ENCODE measurements around the gene CA10.
A peak's percentile ranks its signal among the peaks of the same experiment; 100 is the strongest.

Gene CA10

DNA sequence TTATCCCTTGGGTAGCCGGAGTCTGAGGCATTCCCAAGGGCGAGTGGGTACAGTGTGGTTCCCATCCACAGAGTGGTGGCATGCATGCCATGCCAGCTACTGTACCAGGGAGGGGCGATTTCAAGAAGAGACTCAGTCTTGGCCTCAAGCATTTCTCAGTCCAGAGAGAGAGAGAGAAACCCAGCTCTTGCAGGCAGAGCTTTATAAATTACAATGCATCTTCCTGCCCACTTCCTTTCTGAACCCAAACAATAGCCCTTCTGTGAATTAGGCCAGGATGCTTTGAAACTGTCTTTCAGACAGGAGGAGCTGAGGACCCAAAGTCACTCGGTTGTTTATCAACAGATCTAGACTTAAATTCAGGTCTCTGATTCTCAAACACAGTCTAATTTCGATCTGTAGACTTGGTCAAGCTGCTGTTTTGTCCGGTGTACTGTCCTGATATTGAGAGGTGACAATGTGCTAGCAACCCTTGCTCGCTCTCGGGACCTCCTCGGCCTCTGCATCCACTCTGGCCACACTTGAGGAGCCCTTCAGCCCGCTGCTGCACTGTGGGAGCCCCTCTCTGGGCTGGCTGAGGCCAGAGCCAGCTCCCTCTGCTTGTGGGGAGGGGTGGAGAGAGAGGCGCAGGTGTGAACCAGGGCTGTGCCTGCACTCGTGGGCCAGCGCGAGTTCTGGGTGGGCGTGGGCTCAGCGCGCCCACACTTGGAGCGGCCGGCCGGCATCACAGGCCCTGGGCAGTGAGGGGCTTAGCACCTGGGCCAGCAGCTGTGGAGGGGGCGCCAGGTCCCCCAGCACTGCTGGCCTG, 490.2 kb downstream of the CA10 start:
- no peak for DNase-seq

DNA sequence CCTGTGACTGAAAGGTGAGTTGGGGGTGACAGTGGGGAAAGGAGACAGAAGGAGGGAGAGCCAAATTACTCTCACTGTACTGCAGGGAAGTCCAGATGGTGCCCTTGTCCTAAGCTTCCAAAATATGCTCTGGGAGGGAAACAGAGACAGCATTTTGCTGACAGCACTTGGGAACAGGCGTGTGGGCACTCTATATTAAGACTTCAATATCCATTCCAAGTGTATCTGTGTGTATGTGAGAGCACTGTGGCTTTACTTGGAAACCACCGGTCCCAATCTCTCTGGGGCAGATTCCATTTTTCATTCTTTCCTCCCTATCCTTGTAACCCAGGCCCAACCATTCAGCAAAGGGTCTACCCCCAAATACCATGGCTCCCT, 490.8 kb downstream of the CA10 start:
- DNase-seq = no peak

DNA sequence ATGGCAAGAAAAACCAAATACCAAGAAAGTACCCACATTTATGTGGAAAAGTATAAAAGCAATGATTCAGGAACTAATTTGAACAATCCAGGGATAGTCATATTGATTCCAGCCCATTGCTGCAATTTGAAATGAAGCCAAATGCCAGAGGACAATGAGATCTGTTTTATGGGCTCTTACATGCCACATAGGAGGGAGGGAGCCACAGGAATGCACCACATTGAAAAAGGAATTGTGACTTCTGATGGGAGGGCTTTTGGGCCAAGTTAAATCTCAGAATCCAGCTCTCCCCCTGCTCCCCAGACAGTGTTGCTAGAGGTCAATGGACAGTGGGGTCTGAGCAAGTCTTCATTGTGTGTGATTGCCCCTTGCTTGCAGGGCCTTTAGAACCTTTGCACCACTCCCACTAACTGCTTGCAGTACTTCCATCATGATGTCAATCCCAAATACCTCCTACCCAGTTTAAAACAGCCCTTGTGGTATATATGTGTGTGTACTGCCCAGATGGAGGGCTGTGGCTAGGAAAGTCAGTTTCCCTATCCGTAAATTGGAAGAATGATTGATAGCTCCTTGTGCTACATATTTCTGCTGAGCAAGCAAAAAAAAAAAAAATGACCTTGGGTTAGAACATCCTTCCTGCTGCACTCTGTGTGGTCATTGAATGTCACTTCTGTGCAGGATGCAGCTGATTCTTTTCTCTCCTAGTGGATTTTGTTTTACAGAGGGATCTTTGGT, 491.4 kb downstream of the CA10 start:
- no peak for DNase-seq

DNA sequence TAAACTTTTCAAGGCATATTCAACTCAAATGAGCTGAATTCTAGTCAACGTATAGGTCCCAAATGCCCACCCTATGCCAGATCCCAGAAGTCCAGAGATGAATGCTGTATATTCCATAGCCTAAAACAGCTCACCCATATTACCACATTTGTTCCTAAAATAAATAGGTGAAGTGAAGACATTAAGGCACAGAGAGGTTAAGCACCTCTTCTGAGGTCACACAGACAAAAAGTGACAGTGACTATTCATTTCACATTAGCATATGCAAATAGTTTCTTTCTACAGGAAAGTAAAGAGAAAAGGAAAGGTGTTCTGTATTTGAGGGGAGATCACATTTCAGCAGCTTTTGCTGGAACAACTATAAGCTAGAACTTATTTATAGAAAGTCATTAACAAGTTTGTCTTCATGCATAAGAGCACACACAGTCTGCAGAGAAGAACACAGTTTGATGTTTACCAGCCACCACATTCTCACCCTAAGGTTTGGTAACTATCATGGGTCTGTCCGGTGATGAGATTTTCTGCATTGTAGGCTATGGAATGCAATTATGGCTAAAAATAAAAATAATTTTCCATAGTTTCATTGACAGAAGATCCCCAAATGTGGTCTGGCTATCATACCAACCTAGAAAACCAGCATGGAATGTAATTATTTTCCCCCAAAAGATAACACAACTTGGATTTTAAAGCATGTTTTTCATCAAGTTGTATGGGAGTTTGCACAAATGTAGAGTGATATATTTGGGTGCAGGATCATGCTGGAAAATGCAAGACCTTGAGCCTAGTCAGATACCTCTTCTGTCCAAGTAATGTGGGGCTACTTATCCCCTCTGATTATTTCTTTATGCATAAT, 496.1 kb downstream of the CA10 start:
- DNase-seq = no peak

DNA sequence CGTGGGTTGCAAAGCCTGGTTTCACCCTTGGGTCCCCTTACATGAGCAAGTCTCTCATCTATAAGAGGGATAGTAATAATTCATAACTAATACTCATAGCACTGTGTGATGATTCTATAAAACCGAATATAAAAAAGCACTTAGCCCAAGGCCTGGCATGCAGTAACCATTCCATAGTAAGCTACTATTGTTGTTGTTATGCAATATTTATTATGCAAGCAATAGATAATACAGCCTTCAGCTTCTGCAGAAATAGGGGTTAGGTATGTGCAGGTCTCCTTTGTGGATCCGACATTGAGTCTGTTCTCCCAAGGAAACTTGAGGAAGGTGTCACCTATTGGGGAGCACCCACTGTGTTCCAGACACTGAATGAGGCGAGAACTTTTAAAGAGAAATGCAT, 497.1 kb downstream of the CA10 start:
- DNase-seq = no peak

DNA sequence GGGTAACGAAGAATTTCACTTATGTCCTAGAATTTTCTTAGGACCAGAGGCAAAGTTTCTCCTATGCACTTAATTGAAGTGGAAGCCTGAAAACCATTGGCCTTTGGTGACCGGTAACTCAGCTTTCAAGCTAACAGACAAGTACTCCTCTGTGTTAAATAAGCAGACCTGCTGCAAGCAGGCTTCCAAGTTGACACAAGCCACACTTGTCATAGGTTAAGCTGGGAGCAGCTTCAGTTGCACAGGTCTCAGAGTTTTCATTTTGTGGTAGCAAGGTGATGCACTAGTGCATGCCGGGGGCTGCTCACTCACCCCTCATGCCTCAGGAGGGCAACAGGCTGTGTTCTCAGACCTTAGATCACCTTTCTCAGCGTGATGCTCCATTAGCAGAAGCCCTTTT, 498.2 kb downstream of the CA10 start:
- no peak for DNase-seq

DNA sequence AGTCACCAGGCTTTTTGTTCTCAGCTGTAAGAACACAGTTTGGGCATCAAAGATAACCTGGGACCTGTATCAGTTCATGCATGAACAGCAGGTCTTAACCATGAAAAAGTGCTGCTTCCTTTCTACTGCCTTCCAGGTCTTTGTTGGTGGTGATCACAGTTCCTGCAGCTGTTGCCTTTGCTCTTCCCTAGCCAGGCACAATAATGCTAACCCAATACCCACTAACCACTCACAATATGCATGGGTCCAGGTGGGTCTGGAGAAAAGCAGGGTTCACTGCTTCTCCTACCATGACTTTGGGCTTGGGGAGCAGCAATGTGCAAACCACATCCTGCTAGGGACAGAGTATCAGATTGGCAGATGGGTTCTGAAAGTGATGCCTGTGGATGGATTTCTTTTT, 501.3 kb downstream of the CA10 start:
- DNase-seq = no peak

DNA sequence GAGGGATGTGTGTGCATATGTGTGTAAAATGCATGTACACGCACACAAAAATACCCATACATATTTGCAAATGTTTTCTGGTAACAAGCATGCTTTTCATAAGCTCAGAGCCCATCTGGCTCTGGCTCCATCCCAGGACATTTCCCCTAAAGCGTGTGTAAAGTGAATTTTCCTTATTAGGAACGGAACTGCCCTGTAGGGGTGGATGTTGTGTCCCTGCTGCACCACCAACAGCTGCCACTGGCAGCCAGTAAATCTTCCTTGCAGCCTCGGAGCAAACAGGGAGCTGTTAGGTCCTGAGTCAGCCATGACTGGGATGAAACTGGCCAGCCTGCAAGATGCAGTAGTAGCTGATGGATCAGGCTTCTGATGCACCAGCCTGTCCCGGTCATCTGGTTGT, 504.6 kb downstream of the CA10 start:
- no peak for DNase-seq

DNA sequence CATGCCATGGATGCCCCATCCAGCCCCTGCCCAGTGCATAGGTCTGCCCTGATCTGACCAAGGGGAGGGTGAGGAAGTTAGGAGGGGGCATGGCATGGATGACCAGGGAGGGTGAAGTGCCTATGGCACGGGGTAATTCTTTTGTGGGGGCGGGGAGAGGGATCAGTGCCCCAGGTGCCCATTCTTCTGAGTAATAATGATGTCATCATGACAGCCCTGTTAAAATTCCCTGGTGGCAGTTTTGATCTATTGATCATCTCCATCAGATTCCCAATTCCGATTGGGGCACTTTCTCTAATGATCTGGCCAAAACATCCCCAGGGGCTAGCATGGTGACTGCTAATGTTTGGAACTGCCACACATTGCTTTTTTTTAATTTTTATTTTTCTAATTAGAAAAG, 506.0 kb downstream of the CA10 start:
- no peak for DNase-seq

DNA sequence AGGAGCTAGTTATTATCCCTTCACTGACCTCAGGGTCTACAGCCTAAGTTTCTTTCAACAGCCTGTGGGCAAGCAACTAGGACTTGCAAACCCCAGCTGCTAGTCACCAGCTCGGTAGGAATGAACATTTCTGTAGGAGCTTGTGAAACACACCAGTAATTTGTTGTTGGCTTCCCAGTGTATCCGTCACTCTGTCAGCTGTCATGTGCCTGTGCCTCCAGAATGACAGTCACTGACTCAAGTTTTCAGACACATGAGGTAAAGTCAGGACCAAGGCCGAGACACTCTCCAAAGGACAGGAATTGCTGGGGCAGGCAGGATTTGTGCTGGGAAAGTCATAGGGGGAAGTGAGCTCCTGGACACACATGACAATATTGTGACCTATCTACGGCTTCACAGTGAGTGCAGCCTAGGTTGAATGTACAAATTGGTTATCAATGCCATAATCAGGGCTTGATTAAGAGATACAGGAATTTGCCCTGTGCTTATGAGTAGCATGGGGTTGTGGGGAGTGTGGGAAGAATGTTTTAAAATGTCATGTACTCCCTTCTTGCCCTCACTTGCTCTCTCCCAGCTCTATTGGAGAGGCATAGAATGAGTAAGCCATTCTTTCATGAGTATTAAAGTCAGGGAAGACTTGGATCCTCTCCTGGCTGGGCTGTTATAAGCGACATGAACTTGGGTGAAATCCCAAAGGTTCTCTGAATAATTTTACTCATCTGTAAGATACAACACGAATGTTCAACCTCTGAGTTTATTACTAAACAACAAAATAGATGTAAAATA, 506.8 kb downstream of the CA10 start:
- no peak for DNase-seq

DNA sequence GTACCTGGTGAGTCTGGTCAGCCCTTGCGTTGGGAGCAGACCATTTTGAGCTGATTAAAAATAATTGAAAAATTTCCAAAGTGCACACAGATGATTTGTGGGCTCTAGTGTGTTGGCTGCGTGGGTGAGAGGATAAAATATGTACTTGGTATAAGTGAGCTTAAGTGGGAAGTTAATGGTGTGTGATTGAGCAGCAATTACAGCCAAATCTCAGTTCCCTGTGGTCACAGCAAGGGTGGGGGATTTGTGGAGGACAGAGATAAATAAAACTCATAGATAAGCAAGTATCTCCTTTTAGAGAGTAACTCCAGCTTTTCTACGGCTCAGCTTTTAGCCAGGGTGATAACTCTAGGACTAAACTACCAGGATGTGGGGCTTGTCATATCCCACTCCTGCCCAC, 507.7 kb downstream of the CA10 start:
- DNase-seq = no peak

DNA sequence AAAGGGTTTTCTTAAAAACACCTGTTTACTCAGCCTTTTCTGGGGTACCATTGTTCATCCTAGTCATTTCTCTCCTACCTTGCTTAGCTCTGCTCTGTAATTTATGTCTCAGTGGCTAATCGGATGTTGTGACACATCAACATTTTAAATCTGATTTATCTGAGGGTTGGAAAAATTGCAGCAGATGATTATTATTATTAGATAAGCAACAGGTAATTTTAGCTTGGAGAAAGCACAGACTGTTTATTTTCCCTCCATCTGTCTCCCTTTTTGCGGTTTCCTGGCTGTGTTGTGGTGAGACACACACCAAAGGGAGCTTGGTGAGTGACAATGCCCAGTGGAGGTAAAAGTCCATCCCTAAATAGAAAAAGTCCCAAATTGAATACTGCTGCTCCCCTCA, 508.3 kb downstream of the CA10 start:
- DNase-seq = no peak

DNA sequence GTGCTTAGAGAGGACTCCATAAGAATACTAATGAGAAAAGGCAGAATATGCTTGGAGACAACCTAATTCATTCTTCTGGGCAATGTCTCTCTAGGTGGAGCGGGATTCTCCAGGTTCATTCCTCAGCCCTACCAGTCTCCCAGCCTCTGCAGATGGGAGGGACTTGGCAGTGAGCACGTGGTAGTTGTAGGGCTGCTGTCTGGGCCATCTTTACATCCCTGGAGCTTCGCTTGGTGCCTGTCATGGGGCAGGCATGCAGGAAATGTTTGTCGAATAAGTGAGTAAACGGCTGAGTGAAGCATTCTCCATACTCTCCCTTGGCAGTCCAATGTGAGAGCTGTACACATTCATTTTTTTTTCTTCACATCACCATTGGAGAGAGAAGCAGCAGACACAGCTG, 510.7 kb downstream of the CA10 start:
- no peak for DNase-seq

DNA sequence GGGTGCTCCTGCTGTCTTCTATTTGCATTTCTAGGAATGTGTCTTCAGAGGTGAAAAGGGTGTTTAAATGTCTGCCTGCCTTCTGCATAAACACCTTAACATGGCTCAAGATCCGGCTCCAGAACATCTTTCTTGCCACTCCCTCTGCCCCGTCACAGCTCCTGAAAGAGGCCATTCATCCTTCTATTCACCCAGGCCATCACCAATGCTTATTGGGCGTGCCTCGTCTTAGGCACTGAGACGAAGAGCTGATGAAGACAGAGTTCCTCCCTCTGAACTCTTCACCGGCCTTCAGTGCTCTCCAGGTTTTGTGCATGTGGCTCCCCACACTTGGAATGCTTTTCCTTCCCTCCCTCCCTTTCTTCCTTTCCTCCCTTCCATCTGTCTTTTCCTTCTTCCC, 511.4 kb downstream of the CA10 start:
- DNase-seq = no peak

DNA sequence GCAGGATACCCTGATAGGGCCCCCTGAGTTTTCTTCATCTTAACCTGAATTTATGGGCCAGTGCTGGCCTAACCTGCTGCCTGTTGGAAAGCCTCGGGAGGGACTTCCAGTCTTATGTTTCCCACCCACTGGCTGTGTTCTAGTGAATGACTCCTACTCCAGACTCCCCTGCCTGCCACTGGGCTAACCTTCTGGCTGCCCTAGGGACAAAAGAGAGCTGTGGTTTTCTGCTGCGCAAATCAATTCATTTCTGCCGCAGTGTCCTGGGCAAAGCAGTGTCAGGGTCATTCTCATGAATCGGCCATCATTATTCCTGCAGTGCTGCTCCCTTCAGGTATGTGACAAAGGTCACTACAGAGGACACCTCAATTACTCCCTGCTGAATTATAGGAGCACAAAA, 512.0 kb downstream of the CA10 start:
- no peak for DNase-seq

DNA sequence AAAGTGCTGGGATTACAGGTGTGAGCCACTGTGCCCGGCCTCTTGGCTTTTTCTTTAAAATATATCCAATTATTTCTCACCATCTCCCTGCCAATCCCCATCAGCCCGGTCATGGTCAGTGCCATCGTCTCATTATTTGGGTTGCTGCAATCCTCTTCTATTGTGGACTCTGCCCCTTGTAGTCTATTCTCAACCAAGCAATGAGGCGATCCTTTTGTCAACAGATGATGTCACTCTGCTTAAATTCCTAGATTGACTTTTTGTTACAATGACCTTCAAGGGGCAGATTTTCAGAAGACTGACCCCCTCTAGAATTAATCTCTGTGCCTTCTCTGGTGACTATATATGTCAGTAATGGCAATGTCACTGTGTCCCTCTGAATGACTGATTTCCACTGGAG, 513.5 kb downstream of the CA10 start:
- DNase-seq = no peak

DNA sequence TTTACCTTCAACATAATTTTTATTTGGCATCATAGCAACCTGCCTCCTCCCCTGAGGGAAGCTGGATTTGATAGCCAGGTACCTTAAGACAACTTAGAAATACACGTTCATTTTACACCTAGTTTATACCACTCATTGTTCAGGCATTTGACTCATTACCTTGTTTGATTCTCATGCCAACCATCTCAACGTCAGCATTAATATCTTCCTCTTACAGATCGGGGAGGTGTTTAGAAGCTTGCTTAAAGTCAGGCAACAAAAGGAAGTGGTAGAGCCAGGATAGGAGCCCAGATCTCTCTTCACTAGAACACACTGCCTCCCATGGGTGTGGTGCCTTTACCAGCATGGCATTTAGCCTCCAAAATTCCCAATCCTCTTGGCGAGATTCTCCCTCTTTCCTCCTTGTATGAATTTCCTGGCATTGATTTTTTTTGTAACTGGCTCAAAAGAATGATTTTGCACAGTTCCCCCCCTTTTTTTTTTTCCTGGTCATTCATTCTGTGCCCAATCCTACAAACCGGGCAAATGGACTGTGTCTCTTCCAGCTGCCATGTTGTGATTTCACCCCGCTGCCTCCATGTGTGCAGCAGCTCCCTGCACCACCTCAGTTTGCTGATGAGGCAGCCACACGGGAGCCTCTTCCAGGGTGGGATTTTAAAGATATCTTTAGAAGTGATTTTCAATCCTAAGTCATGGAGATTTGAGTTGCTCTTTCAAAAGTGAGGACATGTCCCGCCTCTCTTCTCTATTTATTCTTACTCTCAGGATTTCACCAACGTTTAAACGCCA, 514.6 kb downstream of the CA10 start:
- DNase-seq = no peak

DNA sequence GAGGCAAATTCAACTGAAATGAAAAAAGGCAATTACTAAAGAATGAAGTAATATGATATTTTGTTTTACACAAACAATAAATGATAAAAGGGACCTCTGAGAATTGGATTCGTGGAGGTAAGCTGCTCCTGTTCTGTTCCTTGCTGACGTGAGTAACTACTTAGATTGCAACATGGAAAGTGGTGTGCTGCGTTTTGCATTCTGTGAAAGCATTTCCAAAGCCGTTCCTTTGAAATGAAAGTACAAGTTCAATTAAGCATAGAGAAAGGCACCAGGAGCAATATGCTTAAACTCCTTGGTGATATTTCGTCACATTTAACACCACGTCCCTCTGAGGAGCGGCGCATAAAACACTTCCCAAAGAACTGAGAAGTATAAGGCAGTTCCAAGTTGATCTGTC, 516.5 kb downstream of the CA10 start:
- no peak for DNase-seq

DNA sequence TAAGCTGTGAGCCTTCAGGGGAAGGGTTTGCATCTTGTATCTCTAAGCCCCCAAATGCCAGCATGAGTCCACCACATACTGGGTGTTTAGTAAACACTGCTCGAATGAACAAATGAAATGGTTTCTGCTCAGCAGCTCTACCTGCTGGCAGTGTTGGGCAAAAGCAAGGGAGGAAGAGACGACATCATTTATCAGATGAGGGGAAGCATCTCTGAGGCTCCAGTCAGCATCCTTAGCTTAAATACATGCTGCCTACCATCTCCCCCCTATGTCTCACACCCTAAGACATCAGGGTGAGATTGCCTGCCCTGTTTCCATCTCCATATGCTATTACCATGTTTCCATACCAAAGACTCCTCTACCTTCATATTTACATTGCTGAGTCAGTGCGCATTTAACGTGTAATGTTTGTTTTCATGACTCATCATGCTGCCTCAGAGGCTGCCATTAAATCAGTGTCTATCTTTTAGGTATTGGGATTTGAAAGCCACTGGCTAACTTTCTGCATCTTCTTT, 518.3 kb downstream of the CA10 start:
- DNase-seq = peak; percentile 3 to 7

DNA sequence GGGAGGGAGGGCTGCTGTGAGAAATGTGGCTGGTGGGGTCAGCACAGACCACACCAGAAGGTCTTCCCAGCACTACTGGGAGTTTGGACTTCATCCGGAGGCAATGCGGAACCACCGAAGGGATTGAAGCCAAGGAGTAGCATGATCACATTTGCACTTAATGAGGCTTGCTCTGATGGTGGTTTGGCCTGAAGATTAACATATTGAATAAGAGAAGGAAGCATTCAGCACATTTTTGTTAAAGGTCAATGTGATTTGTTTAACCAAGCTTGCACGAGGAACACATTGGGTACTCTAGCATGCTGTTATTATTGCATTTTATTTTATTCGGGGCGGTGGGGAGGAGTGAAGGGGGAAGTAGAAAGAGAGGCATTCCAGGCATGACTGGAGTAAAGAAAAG, 519.5 kb downstream of the CA10 start:
- DNase-seq = no peak

DNA sequence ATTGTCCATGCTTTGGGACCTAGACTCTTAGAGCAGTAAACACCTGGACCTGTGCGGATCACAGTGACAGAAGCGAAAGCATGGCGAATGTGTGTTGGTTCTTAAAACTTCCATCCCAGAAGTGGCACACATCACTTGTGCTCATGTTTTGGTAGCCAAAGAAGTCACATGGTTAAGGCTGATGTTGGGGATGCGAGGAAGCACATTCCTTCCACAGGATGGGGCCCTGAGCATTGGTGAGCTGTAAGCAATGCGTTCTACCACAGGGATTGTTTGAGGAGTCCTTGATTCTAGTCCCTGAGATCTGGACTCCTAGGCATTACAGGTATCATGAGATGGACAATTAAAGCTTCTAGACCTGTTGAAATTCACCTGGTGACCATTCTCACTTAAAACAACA, 522.2 kb downstream of the CA10 start:
- no peak for DNase-seq
